ENCODE measurements around the gene ABCB8.

Gene ABCB8

DNA sequence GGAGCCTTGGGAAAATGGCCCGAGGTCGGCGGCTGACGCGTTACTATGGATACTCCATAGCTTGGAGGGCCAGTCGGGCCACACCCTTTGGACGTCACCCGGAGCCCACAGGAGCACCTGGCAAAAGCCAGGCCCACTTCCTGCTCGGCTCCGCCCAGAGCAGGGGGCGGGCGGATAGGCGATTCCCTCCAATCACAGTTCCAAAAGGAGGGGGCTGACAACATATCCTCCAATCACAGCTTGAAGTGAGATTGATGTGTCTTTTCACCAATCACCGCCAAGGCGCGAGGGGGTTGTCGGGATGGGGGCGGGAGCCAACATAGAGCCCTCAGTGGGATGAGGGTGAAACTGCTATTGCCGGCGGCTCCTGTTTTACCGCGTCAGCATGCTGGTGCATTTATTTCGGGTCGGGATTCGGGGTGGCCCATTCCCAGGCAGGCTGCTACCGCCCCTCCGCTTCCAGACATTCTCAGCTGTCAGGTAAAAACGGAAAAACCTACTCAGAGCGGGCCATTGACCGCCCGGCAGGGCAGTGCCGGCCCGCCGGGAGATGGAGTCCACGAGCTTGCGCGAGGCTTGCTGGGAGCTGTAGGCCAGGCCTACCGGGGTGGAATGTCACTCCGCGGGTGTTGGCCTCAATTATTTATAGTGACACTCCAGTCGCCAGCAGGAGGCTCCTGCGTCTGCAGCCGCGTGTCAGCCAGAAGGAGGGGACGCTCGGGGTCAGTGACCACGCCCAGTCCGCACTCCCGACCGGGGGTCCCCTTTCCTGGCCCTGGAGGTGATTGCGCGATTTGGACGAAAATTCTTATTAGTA is at the start of gene ABCB8:
ABCB8 (plus strand) TSS at position 320 of the 817 bp plus-strand sequence; CDS start at position 386, 66 bp downstream.
- Histone ChIP-seq H3K4me1 (ENCODE audit: control insufficient read depth, insufficient read depth, low read length) (peaks cover 10% of the 10 kb centered on the region), H3K4me3 (ENCODE audit: low read depth, low read length) (peak within 1 kb of the TSS; percentile 81), H3K9ac (ENCODE audit: low read depth, low read length) (peak within 1 kb of the TSS; percentile 3)

DNA sequence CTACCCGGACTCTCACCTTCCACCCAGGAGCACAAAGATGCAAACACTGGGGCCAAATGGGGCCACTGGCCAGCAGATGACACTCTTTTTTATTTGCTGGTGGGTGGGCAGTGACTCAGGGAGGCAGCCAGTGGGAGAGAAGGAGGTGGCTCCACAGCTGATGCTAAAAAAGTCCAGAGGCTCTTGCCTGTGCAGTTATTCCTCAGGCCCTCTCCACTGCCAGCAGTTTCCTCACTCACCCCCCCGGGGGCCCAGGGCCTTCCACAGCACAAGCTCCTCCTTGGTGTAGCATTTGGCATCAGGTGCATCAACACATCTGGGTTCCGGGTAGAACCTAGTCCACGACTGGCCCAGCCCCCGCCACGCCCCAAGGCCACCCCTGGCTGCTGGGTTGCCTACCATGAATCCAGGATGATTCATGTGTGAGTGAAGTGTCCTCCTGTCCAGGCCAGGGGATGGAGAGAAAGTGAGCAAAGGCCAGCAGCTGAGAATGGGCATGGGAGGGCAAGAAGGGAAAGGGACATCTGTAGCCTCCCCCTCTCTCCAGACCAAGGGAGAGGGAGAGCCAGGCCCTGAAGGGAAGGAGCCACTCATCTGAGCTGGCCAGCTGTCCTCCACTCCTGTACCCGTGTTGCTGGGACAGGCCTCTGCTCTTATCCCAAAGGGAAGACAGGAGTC is 48.4 kb upstream of the ABCB8 start:
- H3K4me3 ChIP-seq (ENCODE audit: low read depth, low read length): peak overlapping the region; percentile 52
- H3K4me1 ChIP-seq (ENCODE audit: control insufficient read depth, insufficient read depth, low read length): peaks cover 24% of the 10 kb centered on the region
- H3K27me3 ChIP-seq (ENCODE audit: control insufficient read depth, insufficient read depth, low read length): peaks cover 39% of the 10 kb centered on the region
- H3K9me3 ChIP-seq (ENCODE audit: control insufficient read depth, insufficient read depth, low read length): no peaks in the 10 kb centered on the region
- H3K36me3 ChIP-seq (ENCODE audit: control insufficient read depth, insufficient read depth, low read length): no peaks in the 10 kb centered on the region
- no peak overlapping the region for H3K9ac ChIP-seq (ENCODE audit: low read depth, low read length)

More for the DNA sequence above, at the start of gene ABCB8:
- Histone ChIP-seq H3K36me3 (ENCODE audit: control insufficient read depth, insufficient read depth, low read length) (no peaks in the 10 kb centered on the region), H3K9me3 (ENCODE audit: control insufficient read depth, insufficient read depth, low read length) (no peaks in the 10 kb centered on the region), H3K27me3 (ENCODE audit: control insufficient read depth, insufficient read depth, low read length) (peaks cover 9% of the 10 kb centered on the region)

DNA sequence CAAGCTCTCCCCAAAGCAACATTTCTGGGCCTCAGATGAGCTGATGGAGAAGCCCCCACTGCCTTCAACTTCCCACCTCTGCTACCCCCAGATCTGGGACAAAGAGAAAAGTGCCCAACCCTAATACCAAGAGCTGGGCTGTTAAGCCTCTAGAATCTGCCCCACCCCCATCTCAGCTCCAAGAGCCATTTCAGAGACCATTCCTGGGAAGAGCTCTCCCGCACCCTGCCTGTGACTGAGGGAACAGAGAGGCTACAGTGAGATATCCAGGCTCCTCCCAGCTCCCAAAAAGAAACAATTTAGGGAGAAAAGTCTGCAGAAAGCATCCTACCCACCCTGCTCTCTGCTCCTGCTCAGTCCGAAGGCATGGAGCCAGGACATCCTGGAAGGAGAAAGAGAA is 47.6 kb upstream of the ABCB8 start:
- Histone ChIP-seq H3K9me3 (ENCODE audit: control insufficient read depth, insufficient read depth, low read length) (no peaks in the 10 kb centered on the region), H3K9ac (ENCODE audit: low read depth, low read length) (no peak overlapping the region), H3K36me3 (ENCODE audit: control insufficient read depth, insufficient read depth, low read length) (no peaks in the 10 kb centered on the region), H3K4me3 (ENCODE audit: low read depth, low read length) (no peak overlapping the region), H3K27me3 (ENCODE audit: control insufficient read depth, insufficient read depth, low read length) (peaks cover 39% of the 10 kb centered on the region), H3K4me1 (ENCODE audit: control insufficient read depth, insufficient read depth, low read length) (peaks cover 23% of the 10 kb centered on the region)

DNA sequence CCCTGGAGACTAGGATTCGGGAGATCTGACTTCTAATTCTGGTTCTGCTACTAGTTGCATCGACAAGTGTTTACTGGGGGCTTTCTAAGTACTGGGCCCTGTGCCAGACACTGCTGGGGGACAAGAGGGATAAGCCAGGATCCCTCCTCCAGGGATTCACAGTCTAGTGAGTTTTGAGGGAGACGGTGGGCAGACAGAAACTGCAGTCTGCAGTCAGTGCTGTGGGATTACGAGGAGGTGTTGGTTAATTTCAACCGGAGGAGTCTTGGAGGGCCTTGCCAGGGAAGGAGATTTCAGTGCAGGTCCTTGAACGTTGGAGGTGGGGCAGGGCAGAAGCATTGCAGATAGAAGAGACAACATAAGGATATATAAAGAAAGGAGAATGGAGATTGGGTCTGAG is 46.6 kb upstream of the ABCB8 start:
- Histone ChIP-seq H3K36me3 (ENCODE audit: control insufficient read depth, insufficient read depth, low read length) (no peaks in the 10 kb centered on the region), H3K9me3 (ENCODE audit: control insufficient read depth, insufficient read depth, low read length) (no peaks in the 10 kb centered on the region), H3K4me1 (ENCODE audit: control insufficient read depth, insufficient read depth, low read length) (peaks cover 18% of the 10 kb centered on the region)

DNA sequence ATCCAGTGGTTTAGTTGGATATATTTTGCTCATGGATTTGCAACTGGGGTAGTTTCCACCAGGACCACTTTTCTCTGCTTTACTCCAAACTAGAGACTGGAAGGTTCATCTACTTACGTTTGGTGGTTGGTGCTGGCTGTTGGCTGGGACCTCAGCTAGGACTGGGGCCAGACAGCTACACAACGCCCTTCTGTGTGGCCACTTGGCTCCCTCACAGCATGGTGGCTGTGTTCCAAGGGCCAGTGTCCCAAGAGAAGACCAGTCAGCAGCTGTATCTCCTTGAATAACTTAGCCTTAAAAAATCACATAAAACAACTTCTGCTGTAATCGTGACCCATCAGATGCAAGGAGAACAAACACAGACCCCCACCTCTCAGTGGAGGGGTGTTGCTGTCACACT is 45.9 kb upstream of the ABCB8 start:
- no peak overlapping the region for H3K4me3 ChIP-seq (ENCODE audit: low read depth, low read length)
- no peaks in the 10 kb centered on the region for H3K9me3 ChIP-seq (ENCODE audit: control insufficient read depth, insufficient read depth, low read length)
- H3K4me1 ChIP-seq (ENCODE audit: control insufficient read depth, insufficient read depth, low read length): peaks cover 13% of the 10 kb centered on the region
- no peaks in the 10 kb centered on the region for H3K36me3 ChIP-seq (ENCODE audit: control insufficient read depth, insufficient read depth, low read length)
- no peak overlapping the region for H3K9ac ChIP-seq (ENCODE audit: low read depth, low read length)
- H3K27me3 ChIP-seq (ENCODE audit: control insufficient read depth, insufficient read depth, low read length): peaks cover 33% of the 10 kb centered on the region

More for the DNA sequence above, 46.6 kb upstream of the ABCB8 start:
- no peak overlapping the region for H3K4me3 ChIP-seq (ENCODE audit: low read depth, low read length)
- H3K27me3 ChIP-seq (ENCODE audit: control insufficient read depth, insufficient read depth, low read length): peaks cover 39% of the 10 kb centered on the region
- no peak overlapping the region for H3K9ac ChIP-seq (ENCODE audit: low read depth, low read length)

DNA sequence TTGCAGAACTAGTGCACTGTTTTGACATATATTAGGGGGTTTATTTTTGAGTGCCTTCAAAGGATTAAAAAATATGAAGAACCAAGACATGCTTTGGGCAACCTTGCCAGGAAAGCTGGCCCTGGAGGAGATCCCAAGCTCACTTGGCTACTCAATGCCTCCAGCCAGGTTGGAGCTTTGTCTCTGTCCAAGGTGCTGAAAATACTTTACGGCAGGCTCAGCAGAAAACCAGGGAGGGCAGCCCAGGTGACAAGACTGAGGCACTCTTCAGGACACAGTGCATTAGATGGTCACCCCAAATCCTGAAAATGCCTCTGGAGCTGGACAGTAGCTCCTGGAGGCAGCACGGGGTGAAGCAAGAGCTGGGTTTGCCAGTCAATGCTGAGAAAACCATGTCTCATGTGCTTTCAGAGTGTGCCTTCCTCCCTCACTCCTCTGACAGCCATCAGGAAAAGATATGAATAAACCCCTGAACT is 44.3 kb upstream of the ABCB8 start:
- no peak overlapping the region for H3K9ac ChIP-seq (ENCODE audit: low read depth, low read length)
- H3K27me3 ChIP-seq (ENCODE audit: control insufficient read depth, insufficient read depth, low read length): peaks cover 32% of the 10 kb centered on the region
- no peaks in the 10 kb centered on the region for H3K36me3 ChIP-seq (ENCODE audit: control insufficient read depth, insufficient read depth, low read length)
- H3K4me1 ChIP-seq (ENCODE audit: control insufficient read depth, insufficient read depth, low read length): peaks cover 17% of the 10 kb centered on the region
- H3K9me3 ChIP-seq (ENCODE audit: control insufficient read depth, insufficient read depth, low read length): no peaks in the 10 kb centered on the region
- H3K4me3 ChIP-seq (ENCODE audit: low read depth, low read length): no peak overlapping the region

DNA sequence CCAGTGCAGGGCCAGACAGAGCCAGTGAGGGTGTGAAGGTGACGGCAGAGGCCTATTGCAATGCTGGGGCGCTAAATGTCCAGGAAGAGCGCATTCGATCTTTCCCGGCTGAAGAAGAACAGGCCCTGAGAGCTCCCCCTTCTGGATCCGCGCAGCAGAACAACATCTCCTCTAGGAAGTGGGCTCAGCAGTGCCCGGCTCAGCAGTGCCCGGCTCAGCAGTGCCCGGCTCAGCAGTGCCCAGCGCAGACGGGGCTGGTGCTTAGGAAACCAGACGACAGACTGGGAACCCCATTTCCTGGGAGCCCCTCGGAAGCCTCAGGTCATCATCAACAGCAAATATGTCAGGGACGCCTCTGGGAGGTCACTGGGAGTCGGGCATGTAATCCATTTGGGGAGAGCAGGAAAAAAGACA is 42.1 kb upstream of the ABCB8 start:
- H3K27me3 ChIP-seq (ENCODE audit: control insufficient read depth, insufficient read depth, low read length): peaks cover 21% of the 10 kb centered on the region
- H3K9me3 ChIP-seq (ENCODE audit: control insufficient read depth, insufficient read depth, low read length): no peaks in the 10 kb centered on the region
- H3K4me1 ChIP-seq (ENCODE audit: control insufficient read depth, insufficient read depth, low read length): peaks cover 5% of the 10 kb centered on the region
- H3K36me3 ChIP-seq (ENCODE audit: control insufficient read depth, insufficient read depth, low read length): no peaks in the 10 kb centered on the region
- no peak overlapping the region for H3K4me3 ChIP-seq (ENCODE audit: low read depth, low read length)
- no peak overlapping the region for H3K9ac ChIP-seq (ENCODE audit: low read depth, low read length)

DNA sequence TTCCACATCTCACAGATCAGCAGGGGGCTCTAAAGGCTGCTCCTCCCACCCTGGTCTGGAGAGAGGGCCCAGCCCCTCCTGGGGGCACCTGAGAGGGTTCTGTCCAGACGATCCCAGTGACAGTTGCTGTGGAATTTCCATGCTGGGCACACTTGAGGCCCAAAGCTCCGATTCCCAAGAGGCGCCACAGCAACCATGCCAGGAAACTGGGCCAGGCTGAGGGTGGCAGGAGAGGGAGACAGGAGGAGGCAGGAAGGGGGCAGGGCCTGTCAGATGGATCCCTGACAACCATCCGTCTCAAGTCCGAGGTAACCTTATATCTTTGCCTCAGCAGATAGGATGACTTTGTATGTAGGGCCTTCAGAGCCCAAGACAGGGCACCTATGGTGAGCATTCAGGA is 41.7 kb upstream of the ABCB8 start:
- Histone ChIP-seq H3K36me3 (ENCODE audit: control insufficient read depth, insufficient read depth, low read length) (no peaks in the 10 kb centered on the region), H3K27me3 (ENCODE audit: control insufficient read depth, insufficient read depth, low read length) (peaks cover 18% of the 10 kb centered on the region), H3K4me3 (ENCODE audit: low read depth, low read length) (no peak overlapping the region), H3K9me3 (ENCODE audit: control insufficient read depth, insufficient read depth, low read length) (no peaks in the 10 kb centered on the region), H3K9ac (ENCODE audit: low read depth, low read length) (no peak overlapping the region), H3K4me1 (ENCODE audit: control insufficient read depth, insufficient read depth, low read length) (peaks cover 5% of the 10 kb centered on the region)

DNA sequence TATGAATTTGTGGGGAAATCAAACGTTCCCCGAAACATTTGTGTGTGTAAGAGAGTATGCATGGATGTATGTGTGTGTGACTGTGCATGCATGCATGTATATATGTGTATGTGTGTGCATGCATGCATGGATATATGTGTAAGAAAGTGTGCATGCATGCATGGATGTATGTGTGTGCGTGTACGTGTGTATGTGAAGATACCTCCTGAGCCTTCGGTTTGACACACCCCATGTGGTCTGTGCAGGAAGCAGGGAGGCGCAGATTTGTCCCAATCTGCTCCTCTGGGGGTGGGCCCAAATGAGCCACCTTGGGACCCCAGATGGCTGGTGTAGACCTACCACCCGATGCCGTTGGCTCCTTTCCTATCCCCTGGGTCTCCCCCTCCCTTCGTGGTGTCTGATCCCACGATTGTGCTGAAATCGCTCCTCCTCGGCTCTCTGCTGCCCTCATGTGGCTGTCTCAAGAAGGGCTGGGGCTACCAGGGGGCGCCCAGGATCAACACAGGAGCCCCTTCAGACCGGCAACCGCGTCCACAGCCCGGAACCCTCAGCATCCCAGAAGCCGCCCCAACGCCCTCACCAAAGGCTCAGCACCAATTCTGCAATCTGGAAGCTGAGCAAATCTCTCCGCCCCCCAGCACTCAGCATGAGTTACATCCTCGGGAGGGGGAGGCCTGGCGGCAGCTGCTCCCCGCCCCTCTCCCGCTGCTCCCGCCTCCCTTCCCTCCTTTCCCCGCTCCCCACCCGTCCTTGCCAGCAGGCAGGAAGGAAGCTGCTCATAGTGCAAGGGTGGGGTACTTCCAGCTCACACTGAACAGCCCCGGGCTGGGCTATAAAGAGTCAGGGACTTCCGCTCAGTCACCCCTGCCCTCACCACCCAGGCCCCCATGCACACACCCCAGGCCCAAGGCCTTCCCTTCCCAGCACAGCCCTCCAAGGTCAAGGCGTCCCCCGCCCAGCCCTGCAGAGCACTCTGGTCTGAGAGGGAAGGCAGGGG is 39.7 kb upstream of the ABCB8 start:
- Histone ChIP-seq H3K4me1 (ENCODE audit: control insufficient read depth, insufficient read depth, low read length) (peaks cover 7% of the 10 kb centered on the region), H3K27me3 (ENCODE audit: control insufficient read depth, insufficient read depth, low read length) (no peaks in the 10 kb centered on the region), H3K36me3 (ENCODE audit: control insufficient read depth, insufficient read depth, low read length) (no peaks in the 10 kb centered on the region), H3K9me3 (ENCODE audit: control insufficient read depth, insufficient read depth, low read length) (no peaks in the 10 kb centered on the region), H3K9ac (ENCODE audit: low read depth, low read length) (peak overlapping the region; percentile 37), H3K4me3 (ENCODE audit: low read depth, low read length) (peak overlapping the region; percentile 50)

DNA sequence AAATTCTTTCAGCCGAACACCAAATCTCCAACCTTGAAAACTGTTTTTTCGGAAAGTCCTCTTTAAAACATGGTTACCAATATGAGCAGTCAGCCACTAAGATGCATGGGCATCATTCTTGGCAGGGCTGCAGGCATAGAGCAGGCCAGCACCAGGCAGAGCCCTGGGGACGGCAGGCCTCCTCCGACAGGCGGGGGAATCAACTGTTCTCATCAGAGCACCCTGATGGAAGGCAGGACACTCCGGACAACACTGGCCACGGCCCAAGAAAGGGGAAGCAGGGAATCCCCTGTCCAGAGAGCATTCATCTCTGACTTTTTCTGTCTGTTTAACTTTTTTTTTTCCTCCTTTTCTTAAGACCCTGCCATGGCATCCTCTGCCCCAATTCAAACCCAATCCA is 38.8 kb upstream of the ABCB8 start:
- Histone ChIP-seq H3K9ac (ENCODE audit: low read depth, low read length) (peak overlapping the region; percentile 37), H3K4me1 (ENCODE audit: control insufficient read depth, insufficient read depth, low read length) (peaks cover 7% of the 10 kb centered on the region), H3K36me3 (ENCODE audit: control insufficient read depth, insufficient read depth, low read length) (no peaks in the 10 kb centered on the region)

More for the DNA sequence above, 38.8 kb upstream of the ABCB8 start:
- no peaks in the 10 kb centered on the region for H3K9me3 ChIP-seq (ENCODE audit: control insufficient read depth, insufficient read depth, low read length)
- no peak overlapping the region for H3K4me3 ChIP-seq (ENCODE audit: low read depth, low read length)
- H3K27me3 ChIP-seq (ENCODE audit: control insufficient read depth, insufficient read depth, low read length): no peaks in the 10 kb centered on the region
